K562 (cell line): Measurements from ENCODE around the gene DDX18. TPM values are rescaled to one million over a fixed set of nuclear protein-coding genes. Genes with fewer than 3 reads are reported as not detected.

Source experiments
- ATAC-seq: fragments of 200-7000 bp; cut with Tn5 transposase; 3 replicates; pipeline ENCODE4 v1.9.1; 2020; ENCODE audit warnings: moderate library complexity
- BruUV-seq: library from RNA; stranded (reverse); fragments of 400-500 nt; replicated peaks from 2 replicates; lab custom pipeline; 2021; lab: Mats Ljungman, UMichigan
- CTCF ChIA-PET: fragments of 300-600 bp; formaldehyde crosslinking; extraction: SDS; loops from one replicate; lab custom pipeline; 2021; ENCODE audit warnings: low intra/inter-chr PET ratio; lab: Yijun Ruan, JAX
- POLR2A ChIA-PET: fragments of 300-600, 350-650 bp; sonication (Branson Sonifier 250); formaldehyde crosslinking; extraction: SDS; loops from one replicate; lab custom pipeline; 2021; ENCODE audit warnings: antibody characterized with exemption, inconsistent platforms; lab: Yijun Ruan, JAX
- DNase-seq, 4 experiments: peaks; one replicate each; pipeline versions ENCODE4 v3.0.0 to v3.0.0-alpha.2; 2011 to 2018; ENCODE audit warnings: low spot score in 3 of 4, mixed read lengths in 3 of 4; ENCODE audit errors: extremely low read depth in 1 of 4
- FAIRE-seq: peaks from 2 replicates; lab custom pipeline; 2011; peaks lifted over from hg19 to GRCh38; lab: Jason Lieb, UNC
- H2AFZ ChIP-seq: 2 replicates; pipeline ENCODE4 v1.6.0; 2011; ENCODE audit warnings: low read depth, low read length, control low read depth, inconsistent platforms
- H3K27ac ChIP-seq: fragments of 200-600 bp; 3 replicates; pipeline ENCODE4 v1.8.0; 2011; ENCODE audit warnings: low read depth, mild to moderate bottlenecking, control low read depth, inconsistent platforms, low read length, moderate library complexity, mixed read lengths; ENCODE audit errors: extremely low read depth
- H3K27me3 ChIP-seq, 2 experiments: fragments of 300-600 bp in 1 of 2; 2 replicates in 1 of 2; 3 replicates in 1 of 2; pipeline versions ENCODE4 v1.6.0 to v1.8.0; 2011; ENCODE audit warnings: inconsistent platforms in 2 of 2, low read length in 2 of 2, mild to moderate bottlenecking in 1 of 2, mixed read lengths in 1 of 2, moderate library complexity in 1 of 2; ENCODE audit not compliant: control insufficient read depth in 2 of 2, insufficient read depth in 2 of 2
- H3K36me3 ChIP-seq: fragments of 300-600 bp; 3 replicates; pipeline ENCODE4 v1.8.0; 2011; ENCODE audit warnings: mild to moderate bottlenecking, low read length, inconsistent platforms; ENCODE audit not compliant: control insufficient read depth, insufficient read depth
- H3K4me1 ChIP-seq, 2 experiments: fragments of 200-600 bp in 1 of 2; replicated peaks in 1 of 2; 2 replicates in 1 of 2; 3 replicates in 1 of 2; pipeline versions ENCODE4 v1.5.1 to v1.8.0; 2011; ENCODE audit warnings: inconsistent platforms in 2 of 2, low read length in 2 of 2, mild to moderate bottlenecking in 1 of 2, mixed read lengths in 1 of 2, moderate library complexity in 1 of 2; ENCODE audit not compliant: control insufficient read depth in 2 of 2, insufficient read depth in 2 of 2
- H3K4me2 ChIP-seq: 2 replicates; pipeline ENCODE4 v1.6.1; 2011; ENCODE audit warnings: low read length, control low read depth, inconsistent platforms, mixed read lengths; ENCODE audit not compliant: insufficient read depth
- H3K4me3 ChIP-seq: fragments of 200-600 bp; sonication (generic), shearing (Covaris generic); 2 replicates; pipeline ENCODE4 v1.5.1; 2016; ENCODE audit warnings: control low read depth, inconsistent platforms
- H3K79me2 ChIP-seq: fragments of 200-600 bp; 3 replicates; pipeline ENCODE4 v1.8.0; 2011; ENCODE audit warnings: low read length, inconsistent platforms; ENCODE audit not compliant: control insufficient read depth, insufficient read depth
- H3K9ac ChIP-seq, 2 experiments: 2 replicates each; pipeline versions ENCODE4 v1.6.0 to v1.6.1; 2011; ENCODE audit warnings: low read depth in 2 of 2, low read length in 2 of 2, control low read depth in 1 of 2, inconsistent platforms in 1 of 2, mild to moderate bottlenecking in 1 of 2, mixed read lengths in 1 of 2; ENCODE audit not compliant: insufficient read depth in 1 of 2
- H3K9me1 ChIP-seq: one replicate; pipeline ENCODE4 v1.6.0; 2011; ENCODE audit warnings: inconsistent platforms, mild to moderate bottlenecking, low read length, moderate library complexity; ENCODE audit not compliant: control insufficient read depth, insufficient read depth
- H3K9me3 ChIP-seq: replicated peaks from 2 replicates; pipeline ENCODE4 v1.5.1; 2011; ENCODE audit warnings: low read depth, low read length, inconsistent platforms; ENCODE audit not compliant: control insufficient read depth, insufficient read depth
- H4K20me1 ChIP-seq: replicated peaks from 2 replicates; pipeline ENCODE4 v1.6.1; 2011; ENCODE audit warnings: low read length, inconsistent platforms, mixed read lengths; ENCODE audit not compliant: control insufficient read depth, insufficient read depth
- CCAR2 ChIP-seq: fragments of 200-400 bp; formaldehyde crosslinking; IDR thresholded peaks from 2 replicates; pipeline ENCODE4 v1.6.1; 2017; ENCODE audit warnings: mild to moderate bottlenecking, low read depth, low read length
- CSDE1 ChIP-seq, 2 experiments: fragments of 450-650 bp; IDR thresholded peaks; 2 replicates each; pipeline ENCODE4 v1.6.1; 2016; ENCODE audit warnings: mild to moderate bottlenecking in 1 of 2
- ELF2 ChIP-seq: fragments of 250-450 bp; sonication (Bioruptor Pico); IDR thresholded peaks from 2 replicates; pipeline ENCODE4 v1.5.0; 2021; ENCODE audit warnings: mild to moderate bottlenecking
- FOXA3 ChIP-seq, 2 experiments: fragments of 450-650 bp in 1 of 2; sonication (generic) in 1 of 2; formaldehyde crosslinking; IDR thresholded peaks in 1 of 2; conservative IDR thresholded peaks in 1 of 2; 2 replicates each; pipeline versions ENCODE4 v1.4.0 to v1.8.0; 2020 to 2022; ENCODE audit warnings: mild to moderate bottlenecking in 2 of 2, missing genetic modification reagents in 1 of 2
- SP1 ChIP-seq: sonication (generic); formaldehyde crosslinking; IDR thresholded peaks from 2 replicates; pipeline ENCODE4 v1.8.1; 2022; ENCODE audit warnings: mild to moderate bottlenecking, missing genetic modification reagents
- ZC3H11A ChIP-seq: IDR thresholded peaks from 2 replicates; pipeline ENCODE4 v1.6.1; 2012; ENCODE audit warnings: low read depth, low read length, improper control_type of control experiment
- ZNF77 ChIP-seq: fragments of 250-450 bp; sonication (Bioruptor Pico); IDR thresholded peaks from 2 replicates; pipeline ENCODE4 v1.5.0; 2020
- WGBS: fragments of 100-300 bp; shearing (Covaris generic); methylation state at CpG from one replicate; pipeline ENCODE4 v1.1.6; 2016; ENCODE audit warnings: low coverage, mixed read lengths; ENCODE audit not compliant: insufficient coverage; ENCODE audit errors: missing lambda C conversion rate; 5-methylcytosine and 5-hydroxymethylcytosine counted together
- in situ Hi-C: fragments of 300-500 bp; cut with MboI; formaldehyde crosslinking; loops from 4 replicates; pipeline ENCODE4 v1.15.0; 2018; ENCODE audit warnings: inconsistent platforms, mixed read lengths
- intact Hi-C: fragments of 100-400 bp; cut with micrococcal nuclease; formaldehyde crosslinking; loops from 2 replicates; pipeline ENCODE4 v1.14.2; 2022
- polyA plus RNA-seq, 8 experiments: library from polyadenylated mRNA; depleted of rRNA in 4 of 8; stranded (reverse) in 5 of 8; unstranded in 3 of 8; fragments of >200 nt; fragmentation: Nextera tagmentation in 2 of 8; fragmentation: Illumina TruSeq in 1 of 8; extraction: Ambion mirVana in 2 of 8; extraction: Trizol in 1 of 8; gene quantifications; 2 replicates each; pipeline versions ENCODE4 v1.2.1 to v1.2.3, GENCODE V29; 2011 to 2014; ENCODE audit warnings: inconsistent platforms in 1 of 8, missing spikeins in 1 of 8
- total RNA-seq, 7 experiments: library from RNA; depleted of rRNA in 6 of 7; stranded (reverse); fragments of >200 nt in 6 of 7; fragmentation: Illumina TruSeq in 2 of 7; extraction: Trizol in 2 of 7; gene quantifications; 2 replicates each; pipeline versions ENCODE4 v1.2.1 to v1.2.3, GENCODE V29; 2011 to 2021; ENCODE audit warnings: low replicate concordance in 1 of 7
- TF ChIP-seq, protein P1 (sequence below), 2 experiments: fragments of 450-650 bp; formaldehyde crosslinking in 1 of 2; IDR thresholded peaks; 2 replicates each; pipeline versions ENCODE4 v1.4.0 to v1.6.1; 2014 to 2020; ENCODE audit warnings: mild to moderate bottlenecking in 2 of 2, borderline replicate concordance in 1 of 2, low read depth in 1 of 2
- TF ChIP-seq, protein P2 (sequence below): fragments of 250-450 bp; sonication (Bioruptor Pico); IDR thresholded peaks from 2 replicates; pipeline ENCODE4 v1.4.0; 2020; ENCODE audit warnings: mild to moderate bottlenecking, moderate library complexity
- TF ChIP-seq, protein P3 (sequence below): fragments of 450-650 bp; IDR thresholded peaks from 2 replicates; pipeline ENCODE4 v1.6.1; 2017; ENCODE audit warnings: mild to moderate bottlenecking, moderate library complexity

The DDX18 gene
- total and polyA plus RNA-seq, 9 of the 15 experiments (the other 6 are each of a cell fraction or from before 2014, with no cell fraction given), result 67.9 to 156 (median 116) TPM

DNA sequence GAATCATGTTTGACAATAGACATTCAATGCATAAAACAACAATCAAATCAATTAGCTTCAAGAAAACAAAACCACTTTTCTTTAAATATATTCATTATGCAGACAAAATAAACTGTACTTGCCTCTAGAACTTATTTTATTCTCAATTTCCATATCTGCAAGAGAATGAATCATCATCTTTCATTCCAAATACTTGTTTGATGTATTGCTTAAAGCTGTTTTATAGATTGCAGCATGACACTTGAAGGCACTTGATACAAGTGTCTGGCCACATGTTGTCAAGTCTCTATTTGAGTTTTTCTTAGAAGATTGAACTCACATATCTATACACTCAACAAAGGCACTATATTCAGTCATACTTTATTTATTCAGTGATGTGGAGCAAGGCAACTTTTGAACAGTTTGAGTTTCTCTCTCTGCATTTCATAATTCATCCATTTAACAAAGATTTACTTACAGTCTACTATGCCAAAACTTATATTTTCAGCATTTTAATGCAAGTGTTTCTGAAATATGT lies 38.7 kb upstream of the DDX18 start (continued):
- TF ChIP-seq, protein P1, sequence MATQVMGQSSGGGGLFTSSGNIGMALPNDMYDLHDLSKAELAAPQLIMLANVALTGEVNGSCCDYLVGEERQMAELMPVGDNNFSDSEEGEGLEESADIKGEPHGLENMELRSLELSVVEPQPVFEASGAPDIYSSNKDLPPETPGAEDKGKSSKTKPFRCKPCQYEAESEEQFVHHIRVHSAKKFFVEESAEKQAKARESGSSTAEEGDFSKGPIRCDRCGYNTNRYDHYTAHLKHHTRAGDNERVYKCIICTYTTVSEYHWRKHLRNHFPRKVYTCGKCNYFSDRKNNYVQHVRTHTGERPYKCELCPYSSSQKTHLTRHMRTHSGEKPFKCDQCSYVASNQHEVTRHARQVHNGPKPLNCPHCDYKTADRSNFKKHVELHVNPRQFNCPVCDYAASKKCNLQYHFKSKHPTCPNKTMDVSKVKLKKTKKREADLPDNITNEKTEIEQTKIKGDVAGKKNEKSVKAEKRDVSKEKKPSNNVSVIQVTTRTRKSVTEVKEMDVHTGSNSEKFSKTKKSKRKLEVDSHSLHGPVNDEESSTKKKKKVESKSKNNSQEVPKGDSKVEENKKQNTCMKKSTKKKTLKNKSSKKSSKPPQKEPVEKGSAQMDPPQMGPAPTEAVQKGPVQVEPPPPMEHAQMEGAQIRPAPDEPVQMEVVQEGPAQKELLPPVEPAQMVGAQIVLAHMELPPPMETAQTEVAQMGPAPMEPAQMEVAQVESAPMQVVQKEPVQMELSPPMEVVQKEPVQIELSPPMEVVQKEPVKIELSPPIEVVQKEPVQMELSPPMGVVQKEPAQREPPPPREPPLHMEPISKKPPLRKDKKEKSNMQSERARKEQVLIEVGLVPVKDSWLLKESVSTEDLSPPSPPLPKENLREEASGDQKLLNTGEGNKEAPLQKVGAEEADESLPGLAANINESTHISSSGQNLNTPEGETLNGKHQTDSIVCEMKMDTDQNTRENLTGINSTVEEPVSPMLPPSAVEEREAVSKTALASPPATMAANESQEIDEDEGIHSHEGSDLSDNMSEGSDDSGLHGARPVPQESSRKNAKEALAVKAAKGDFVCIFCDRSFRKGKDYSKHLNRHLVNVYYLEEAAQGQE (IDR thresholded peaks at IDR 0.05; ENCODE audit: borderline replicate concordance), result no peak
- TF ChIP-seq, protein P1 (CRISPR knock-in tag; IDR thresholded peaks at IDR 0.05; ENCODE audit: low read depth), result no peak

DNA sequence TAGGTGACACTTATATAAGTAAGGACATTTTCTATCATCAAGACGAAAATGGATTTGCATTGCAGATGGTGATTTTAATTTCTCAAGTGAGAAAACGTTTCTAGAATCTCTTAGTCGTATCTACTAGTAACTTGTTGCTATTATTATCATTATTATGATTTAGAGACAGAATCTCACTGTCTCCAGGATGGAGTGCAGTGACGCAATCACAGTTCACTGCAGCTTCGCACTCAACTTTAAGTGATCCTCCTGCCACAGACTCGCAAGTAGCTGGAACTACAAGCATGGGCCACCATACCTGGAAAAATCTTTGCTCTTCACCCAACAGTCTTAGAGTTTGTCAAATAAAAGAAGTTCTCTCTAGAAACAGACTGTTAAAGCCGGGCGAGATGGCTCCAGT lies 37.6 kb upstream of the DDX18 start:
- no peak overlapping the region for H3K4me3 ChIP-seq
- no peaks in the 10 kb centered on the region for H3K27me3 ChIP-seq
- H3K9me3 ChIP-seq, result no peaks in the 10 kb centered on the region
- H3K4me1 ChIP-seq, result no peaks in the 10 kb centered on the region
- ChIA-PET CTCF (no interaction called here), POLR2A (no interaction called here)
- FAIRE-seq, result no peak
- no peaks in the 10 kb centered on the region for H3K9me1 ChIP-seq
- H3K36me3 ChIP-seq, result no peaks in the 10 kb centered on the region
- H3K9ac ChIP-seq, result no peak overlapping the region
- in situ Hi-C loops (no loop called here), intact Hi-C loops (no loop called here)
- BruUV-seq, result no TSS peak
- no peaks in the 10 kb centered on the region for H3K79me2 ChIP-seq
- H4K20me1 ChIP-seq, result no peaks in the 10 kb centered on the region
- H3K27ac ChIP-seq, result no peak overlapping the region
- 0% methylated on average over 8 of the region's 8 CpGs for WGBS
- H3K4me2 ChIP-seq, result no peak overlapping the region
- no peak for ATAC-seq
- no peak overlapping the region for H2AFZ ChIP-seq
- no peak for DNase-seq
- TF ChIP-seq SP1 (CRISPR knock-in tag) (no peak), ZNF77 (CRISPR knock-in tag) (no peak), CSDE1 (IDR thresholded peaks at IDR 0.05) (no peak), ELF2 (no peak), FOXA3 (CRISPR knock-in tag; conservative IDR thresholded peaks at IDR 0.05 in 1 of 2, IDR thresholded peaks at IDR 0.05 in 1 of 2) (no peak), CCAR2 (no peak), ZC3H11A (no peak)
- TF ChIP-seq, protein P2, sequence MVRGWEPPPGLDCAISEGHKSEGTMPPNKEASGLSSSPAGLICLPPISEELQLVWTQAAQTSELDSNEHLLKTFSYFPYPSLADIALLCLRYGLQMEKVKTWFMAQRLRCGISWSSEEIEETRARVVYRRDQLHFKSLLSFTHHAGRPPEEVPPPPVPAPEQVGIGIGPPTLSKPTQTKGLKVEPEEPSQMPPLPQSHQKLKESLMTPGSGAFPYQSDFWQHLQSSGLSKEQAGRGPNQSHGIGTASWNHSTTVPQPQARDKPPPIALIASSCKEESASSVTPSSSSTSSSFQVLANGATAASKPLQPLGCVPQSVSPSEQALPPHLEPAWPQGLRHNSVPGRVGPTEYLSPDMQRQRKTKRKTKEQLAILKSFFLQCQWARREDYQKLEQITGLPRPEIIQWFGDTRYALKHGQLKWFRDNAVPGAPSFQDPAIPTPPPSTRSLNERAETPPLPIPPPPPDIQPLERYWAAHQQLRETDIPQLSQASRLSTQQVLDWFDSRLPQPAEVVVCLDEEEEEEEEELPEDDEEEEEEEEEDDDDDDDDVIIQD, result no peak
- TF ChIP-seq, protein P3, sequence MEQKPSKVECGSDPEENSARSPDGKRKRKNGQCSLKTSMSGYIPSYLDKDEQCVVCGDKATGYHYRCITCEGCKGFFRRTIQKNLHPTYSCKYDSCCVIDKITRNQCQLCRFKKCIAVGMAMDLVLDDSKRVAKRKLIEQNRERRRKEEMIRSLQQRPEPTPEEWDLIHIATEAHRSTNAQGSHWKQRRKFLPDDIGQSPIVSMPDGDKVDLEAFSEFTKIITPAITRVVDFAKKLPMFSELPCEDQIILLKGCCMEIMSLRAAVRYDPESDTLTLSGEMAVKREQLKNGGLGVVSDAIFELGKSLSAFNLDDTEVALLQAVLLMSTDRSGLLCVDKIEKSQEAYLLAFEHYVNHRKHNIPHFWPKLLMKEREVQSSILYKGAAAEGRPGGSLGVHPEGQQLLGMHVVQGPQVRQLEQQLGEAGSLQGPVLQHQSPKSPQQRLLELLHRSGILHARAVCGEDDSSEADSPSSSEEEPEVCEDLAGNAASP, result no peak
